Left ventricle myocardium inferior (tissue), 1 donor: Measurements from ENCODE around the gene INKA1. TPM values are rescaled to one million over a fixed set of nuclear protein-coding genes. Genes with fewer than 3 reads are reported as not detected.

ENCODE experiments used
- DNase-seq: peaks from one replicate; pipeline ENCODE4 v3.0.0-alpha.2; 2020
- H3K27ac ChIP-seq: fragments of 200-600 bp; replicated peaks from 2 replicates; pipeline ENCODE4 v1.8.0; 2021
- H3K27me3 ChIP-seq: fragments of 200-600 bp; 2 replicates; pipeline ENCODE4 v1.8.0; 2021; ENCODE audit warnings: low read depth
- H3K36me3 ChIP-seq: fragments of 200-600 bp; 2 replicates; pipeline ENCODE4 v1.8.0; 2021
- H3K4me1 ChIP-seq: fragments of 200-600 bp; 2 replicates; pipeline ENCODE4 v1.8.0; 2021
- H3K4me3 ChIP-seq: fragments of 200-600 bp; 2 replicates; pipeline ENCODE4 v1.8.0; 2021; ENCODE audit warnings: mild to moderate bottlenecking, moderate library complexity
- H3K9me3 ChIP-seq: fragments of 200-600 bp; replicated peaks from 2 replicates; pipeline ENCODE4 v1.8.0; 2021
- CTCF ChIP-seq: fragments of 200-600 bp; IDR thresholded peaks from 2 replicates; pipeline ENCODE4 v1.8.0; 2021; ENCODE audit warnings: antibody characterized with exemption, mild to moderate bottlenecking, borderline replicate concordance
- intact Hi-C: fragments of 100-400 bp; cut with micrococcal nuclease; formaldehyde crosslinking; loops from one replicate; pipeline ENCODE4 v1.11.0; 2022
- microRNA-seq: library from miRNA; unstranded; fragments of <30 nt; microRNA quantifications from one replicate; pipeline ENCODE4 v1.2.0, GENCODE V29; 2020
- total RNA-seq: library from RNA; stranded (reverse); fragmentation: NEBNext Ultra II Directional; extraction: Animal tissue kit (Norgen Biotek cat#: 25700); gene quantifications from one replicate; pipeline ENCODE4 v1.2.1, GENCODE V29; 2021
- donor health status: DM: no; HTN: yes; CAD: no; lungs with severe emphysema.

INKA1 gene
- total RNA-seq, 1 donor from 2014 or later: 2.3 TPM

GRCh38 chr3:49842843-49843517, 39.9 kb downstream of the INKA1 start:
- no peaks in the 10 kb centered on the region for H3K9me3 ChIP-seq
- H3K27me3 ChIP-seq: no peaks in the 10 kb centered on the region
- H3K4me1 ChIP-seq: peaks cover 43% of the 10 kb centered on the region
- H3K4me3 ChIP-seq: no peak overlapping the region
- TF ChIP-seq CTCF: no peak
- no peak for DNase-seq
- H3K36me3 ChIP-seq: no peaks in the 10 kb centered on the region
- no peak overlapping the region for H3K27ac ChIP-seq
- intact Hi-C loops: loop anchor here (5.0 kb wide), 1 partner anchor 41 kb away; the partner anchor contains the start of gene INKA1

DNA sequence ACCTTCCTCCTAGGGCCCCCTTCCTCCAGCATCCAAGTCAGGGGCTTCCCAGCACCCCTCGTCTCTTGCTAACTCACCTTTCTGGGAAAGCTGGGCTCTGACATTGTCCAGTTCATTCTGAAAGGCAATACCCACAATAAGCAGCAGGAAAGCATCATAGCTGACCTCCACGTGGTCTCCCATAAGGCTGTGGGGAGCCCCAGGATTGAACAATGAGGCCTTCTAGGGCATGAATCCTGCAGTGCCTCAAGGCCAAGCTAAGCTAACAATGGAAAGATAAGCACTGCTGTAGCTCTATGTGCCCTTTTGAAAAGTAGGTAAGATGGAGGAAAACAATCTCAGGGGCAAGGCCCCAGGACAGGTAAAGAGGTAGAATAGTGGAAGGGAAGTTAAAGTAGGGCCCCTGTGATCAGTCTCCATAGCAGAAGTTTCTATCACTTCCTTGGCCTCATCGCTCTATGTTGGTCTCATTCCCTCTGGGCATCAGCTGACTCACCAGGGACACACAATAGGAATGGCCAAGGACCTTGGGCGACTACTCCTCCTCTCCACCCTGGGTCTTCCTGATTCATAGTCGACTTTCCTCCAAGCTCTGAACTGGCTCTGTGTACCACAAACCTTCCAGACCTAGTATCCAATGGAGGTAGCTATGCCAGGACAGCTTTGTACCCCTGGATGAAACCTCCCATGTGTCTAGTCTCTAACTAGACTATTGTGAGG, 41.6 kb downstream of the INKA1 start:
- intact Hi-C loops: loop anchor here (5.0 kb wide), 1 partner anchor 42 kb away; the partner anchor contains the start of gene INKA1
- peaks cover 31% of the 10 kb centered on the region for H3K4me1 ChIP-seq
- H3K4me3 ChIP-seq: no peak overlapping the region
- H3K27me3 ChIP-seq: no peaks in the 10 kb centered on the region
- no peaks in the 10 kb centered on the region for H3K36me3 ChIP-seq
- no peaks in the 10 kb centered on the region for H3K9me3 ChIP-seq
- TF ChIP-seq CTCF: no peak
- no peak for DNase-seq
- no peak overlapping the region for H3K27ac ChIP-seq

GRCh38 chr3:49845694-49846093, 42.6 kb downstream of the INKA1 start:
- H3K36me3 ChIP-seq: no peaks in the 10 kb centered on the region
- H3K27me3 ChIP-seq: no peaks in the 10 kb centered on the region
- H3K9me3 ChIP-seq: no peaks in the 10 kb centered on the region
- peaks cover 20% of the 10 kb centered on the region for H3K4me1 ChIP-seq
- no peak overlapping the region for H3K4me3 ChIP-seq
- intact Hi-C loops: no loop called here
- H3K27ac ChIP-seq: no peak overlapping the region
- DNase-seq: no peak
- TF ChIP-seq CTCF: no peak

Small RNA genes within 50 kb of the gene (microRNA-seq; reads per million reads assigned to microRNA genes)
- not detected for gene MIR5193

Other genes with a start within 250 kb of the INKA1 start
- gene BSN, start 248.8 kb upstream of the INKA1 start, total RNA-seq: 0.55 TPM
- 99.0 TPM for gene APEH, start 128.9 kb upstream of the INKA1 start, total RNA-seq
- gene MST1, start 113.8 kb upstream of the INKA1 start, total RNA-seq: 5.4 TPM
- gene RNF123, start 113.7 kb upstream of the INKA1 start, total RNA-seq: 48.6 TPM
- not detected for gene AMIGO3, start 83.6 kb upstream of the INKA1 start, total RNA-seq
- gene GMPPB, start 79.3 kb upstream of the INKA1 start, total RNA-seq: 15.1 TPM
- 16.9 TPM for gene IP6K1, start 16.7 kb upstream of the INKA1 start, total RNA-seq
- not detected for gene CDHR4, start 3.4 kb upstream of the INKA1 start, total RNA-seq
- gene UBA7, start 10.7 kb downstream of the INKA1 start, total RNA-seq: 25.1 TPM
- gene TRAIP, start 53.3 kb downstream of the INKA1 start, total RNA-seq: 0.63 TPM
- gene CAMKV, start 66.6 kb downstream of the INKA1 start, total RNA-seq: not detected
- 1.7 TPM for gene MST1R, start 100.6 kb downstream of the INKA1 start, total RNA-seq
- gene MON1A, start 126.5 kb downstream of the INKA1 start, total RNA-seq: 8.4 TPM
- gene RBM6, start 136.9 kb downstream of the INKA1 start, total RNA-seq: 40.4 TPM